ENCODE results near the gene MPV17L. TPM values are rescaled to one million over a fixed set of nuclear protein-coding genes. Genes with fewer than 3 reads are reported as not detected.

The MPV17L gene
- total RNA-seq, 2 experiments from 2014 or later = not detected

Other genes starting within 250 kb of the MPV17L start
- 1 to 10 TPM in 1 of 2 experiments, under 1 TPM in 1; 0.87 to 1.0 TPM for gene NPIPA5, start 17.5 kb upstream of the MPV17L start, total RNA-seq
- gene BMERB1, start 38.8 kb downstream of the MPV17L start, total RNA-seq = 1 to 10 TPM; 3.1 to 3.2 TPM
- 100 to 1,000 TPM in 1 of 2 experiments, 10 to 100 TPM in 1; 79.9 to 101 TPM for gene MARF1, start 247.4 kb downstream of the MPV17L start, total RNA-seq